Activated CD4-positive, alpha-beta T cell treated with anti-CD3 and anti-CD28 coated beads, Interleukin-2, amount 50 U/mL, for 24 hours (primary cell): ENCODE measurements around the gene F8.

Source experiments
- DNase-seq, 2 donors: peaks; one replicate each; pipeline ENCODE4 v3.0.0-alpha.2; 2020; ENCODE audit warnings: low read depth in 1 of 2, low spot score in 1 of 2

The F8 gene

GRCh38 chrX:154791467-154791866, 231.1 kb downstream of the F8 start:
- no peak for DNase-seq
